IPS-11a (cell line): ENCODE results near the gene ARHGAP30.

Source experiments
- H3K4me3 ChIP-seq: one replicate; pipeline ENCODE4 v1.5.1; 2013; ENCODE audit warnings: low read depth, low read length, control low read depth

Gene ARHGAP30

DNA sequence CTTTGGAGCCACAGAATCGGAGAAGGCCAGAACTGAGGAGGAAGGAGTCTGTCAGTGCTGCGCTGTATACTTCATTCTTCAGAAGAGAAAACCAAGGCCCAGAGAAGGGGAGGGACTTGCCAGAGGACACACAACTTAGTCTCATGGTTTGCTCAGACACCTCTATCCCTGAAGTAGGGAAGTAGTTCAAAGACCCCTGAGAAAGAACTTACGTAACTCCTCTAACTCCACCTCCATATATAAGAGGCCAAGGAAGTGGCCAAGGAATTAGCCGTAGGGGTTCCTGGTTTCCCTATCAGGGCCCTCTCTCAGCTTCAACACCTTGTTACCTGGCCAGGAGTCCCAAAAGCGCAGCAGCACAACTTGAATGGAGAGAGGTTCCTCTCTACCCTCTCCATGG is 20.2 kb upstream of the ARHGAP30 start:
- no peak overlapping the region for H3K4me3 ChIP-seq

DNA sequence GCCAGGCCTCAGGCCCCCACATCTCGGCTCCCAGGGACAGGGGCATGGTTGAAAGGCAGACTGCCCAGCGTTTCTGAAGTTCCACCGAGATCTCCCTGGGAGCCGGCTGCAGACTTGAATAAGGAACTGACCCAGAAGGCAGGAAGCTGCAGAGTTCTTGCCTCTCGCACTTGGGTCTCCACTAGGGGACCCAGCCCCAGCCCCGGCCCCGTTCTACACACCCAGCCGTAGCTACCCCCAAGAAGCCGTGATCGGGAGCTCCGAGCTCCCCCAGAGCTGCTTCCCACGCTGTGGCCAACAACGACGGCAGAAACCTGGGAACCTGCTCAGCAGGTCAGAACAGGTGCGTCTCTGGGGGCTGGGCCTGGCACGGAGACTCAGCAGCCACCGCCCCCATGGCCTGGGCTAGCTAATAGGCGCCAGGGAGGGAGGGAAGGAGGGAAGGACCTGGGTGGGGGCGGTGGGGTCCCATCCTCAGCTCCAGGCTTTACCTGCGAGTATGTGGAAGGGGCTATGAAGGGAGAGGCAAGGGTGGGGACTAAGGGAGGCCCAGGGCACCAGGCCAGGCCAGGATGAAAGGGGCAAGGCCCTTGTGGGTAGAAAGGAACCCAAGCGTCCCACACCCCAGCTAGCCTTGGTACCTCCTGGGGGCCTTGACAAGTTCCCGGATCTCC is 19.7 kb upstream of the ARHGAP30 start, which contains the start of gene NECTIN4:
Gene NECTIN4, minus strand, starts transcription at position 308 of the 674 bp plus-strand sequence. Its CDS starts 262 bp downstream, at position 46.
- no peak within 1 kb of the TSS for H3K4me3 ChIP-seq

DNA sequence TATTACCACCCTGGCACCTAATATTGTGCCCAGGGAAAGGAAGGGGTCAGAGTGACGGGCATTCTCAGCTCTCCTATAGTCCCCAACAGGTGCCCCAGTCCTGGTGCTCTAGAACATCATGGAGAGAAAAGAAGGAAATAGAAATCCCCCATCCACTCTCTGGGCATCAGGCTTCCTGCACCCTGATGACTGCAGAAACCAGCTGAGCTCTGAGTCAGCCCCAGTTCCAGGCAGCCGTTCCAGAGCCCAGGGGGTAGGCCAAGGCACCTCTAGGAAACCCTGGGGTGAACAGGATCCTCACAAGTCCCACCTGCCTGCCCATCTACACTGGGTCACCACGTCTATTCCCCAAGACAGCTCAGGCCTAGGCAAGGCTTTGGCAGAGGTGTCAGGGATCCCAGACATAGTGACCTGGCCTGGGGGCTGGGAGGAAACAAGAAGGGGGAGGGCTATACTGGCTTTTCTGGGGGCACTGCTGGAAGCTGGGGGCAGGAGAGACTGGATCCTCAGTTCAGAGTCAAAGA is 19.0 kb upstream of the ARHGAP30 start:
- H3K4me3 ChIP-seq: no peak overlapping the region

DNA sequence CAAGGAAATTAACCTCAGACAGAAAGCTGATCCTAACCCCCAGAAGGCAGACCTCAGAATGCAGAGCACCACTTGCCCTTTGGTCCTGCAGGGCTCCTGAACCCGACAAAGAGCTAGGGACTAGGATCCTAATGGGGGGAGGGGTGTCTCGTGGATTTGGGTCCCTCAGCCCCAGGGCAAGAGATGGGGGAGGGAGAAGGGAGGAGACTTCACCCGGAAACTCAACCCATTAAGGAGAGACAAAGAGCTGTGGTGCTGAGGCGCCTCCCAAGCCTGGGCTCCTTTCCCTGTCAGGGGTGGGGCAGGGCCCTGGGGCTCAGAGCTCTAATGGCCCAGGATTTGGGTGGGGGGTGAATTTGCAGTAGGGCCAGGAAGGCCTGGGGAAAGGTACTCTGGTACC is 16.8 kb upstream of the ARHGAP30 start:
- H3K4me3 ChIP-seq: no peak overlapping the region

DNA sequence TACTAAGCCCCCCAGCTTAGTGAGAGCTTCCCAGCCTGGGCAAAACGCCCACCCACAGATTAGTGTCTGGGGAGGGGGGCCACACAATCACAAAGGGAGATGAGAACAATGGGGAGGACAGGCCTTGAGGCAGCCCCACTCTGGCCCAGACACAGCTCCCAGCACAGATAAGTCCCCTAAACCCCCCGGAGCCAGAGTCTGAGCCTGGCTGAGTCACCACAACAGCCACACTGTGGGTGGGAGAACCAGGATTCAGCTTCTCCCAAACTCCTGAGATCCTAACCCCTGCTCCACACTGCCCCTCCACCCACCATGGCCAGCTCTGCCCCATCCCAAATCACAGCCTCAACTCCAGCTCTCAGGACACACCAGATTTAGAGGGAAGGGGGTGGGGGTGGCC is 15.5 kb upstream of the ARHGAP30 start:
- H3K4me3 ChIP-seq: no peak overlapping the region

DNA sequence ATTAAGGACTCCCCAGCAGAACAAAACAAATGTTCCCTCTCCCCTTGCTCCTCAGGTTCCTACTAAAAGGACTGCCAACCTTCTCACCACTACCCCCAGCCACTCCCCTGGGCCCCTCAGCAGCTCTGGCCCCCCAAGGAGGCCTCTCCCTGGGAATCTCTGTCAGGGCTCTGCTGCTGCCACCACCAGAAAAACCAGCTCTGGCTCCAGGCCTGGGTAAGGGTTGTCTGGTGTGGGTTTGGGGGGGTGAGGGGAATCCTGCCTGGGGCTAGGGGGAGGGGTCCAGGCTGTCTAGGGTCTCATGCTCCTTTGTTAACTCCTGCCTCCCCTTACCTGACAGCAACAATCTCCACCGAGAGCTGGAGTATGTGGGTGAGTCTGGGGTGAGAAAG is 14.9 kb upstream of the ARHGAP30 start:
- H3K4me3 ChIP-seq: no peak overlapping the region

DNA sequence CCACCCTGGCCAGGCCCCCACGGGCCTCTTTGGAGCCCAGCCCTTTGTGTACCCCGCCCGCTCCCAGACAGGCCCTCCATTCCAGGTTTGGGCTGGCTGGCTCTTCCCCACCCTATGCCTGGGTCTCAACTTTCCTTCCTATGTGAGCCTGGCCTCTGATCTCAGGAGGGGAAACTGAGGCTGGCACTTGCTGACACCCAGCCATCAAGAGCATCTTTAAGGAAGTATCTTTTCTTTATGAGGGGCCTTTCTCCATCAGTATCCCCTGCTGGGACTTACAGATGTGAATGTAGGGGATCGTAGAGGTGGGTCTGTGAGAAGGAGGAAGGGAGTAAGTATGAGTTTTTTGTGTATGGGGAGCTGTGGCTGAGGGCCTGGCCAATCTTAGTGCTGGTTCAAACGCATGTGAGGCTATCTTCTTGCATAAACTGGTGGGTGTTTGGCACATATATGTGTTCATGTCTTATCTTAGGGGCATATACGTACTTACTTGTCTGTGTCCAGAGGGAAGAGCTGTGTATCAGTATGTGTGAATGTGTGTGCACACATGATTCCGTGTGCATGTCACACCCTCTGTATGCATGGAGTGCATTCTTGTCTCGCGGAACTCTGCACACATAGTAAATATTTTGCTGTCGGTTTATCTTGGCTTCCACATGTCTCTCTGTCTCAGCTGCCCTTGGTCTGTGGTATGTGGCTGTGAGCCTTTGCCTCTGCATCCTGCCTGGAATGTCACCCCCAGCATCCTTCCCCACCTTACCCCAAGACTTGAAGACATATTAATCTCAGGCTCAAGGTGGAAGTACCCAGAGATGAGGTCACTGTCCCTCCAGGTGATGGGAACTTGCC is 14.3 kb upstream of the ARHGAP30 start:
- H3K4me3 ChIP-seq: no peak overlapping the region

DNA sequence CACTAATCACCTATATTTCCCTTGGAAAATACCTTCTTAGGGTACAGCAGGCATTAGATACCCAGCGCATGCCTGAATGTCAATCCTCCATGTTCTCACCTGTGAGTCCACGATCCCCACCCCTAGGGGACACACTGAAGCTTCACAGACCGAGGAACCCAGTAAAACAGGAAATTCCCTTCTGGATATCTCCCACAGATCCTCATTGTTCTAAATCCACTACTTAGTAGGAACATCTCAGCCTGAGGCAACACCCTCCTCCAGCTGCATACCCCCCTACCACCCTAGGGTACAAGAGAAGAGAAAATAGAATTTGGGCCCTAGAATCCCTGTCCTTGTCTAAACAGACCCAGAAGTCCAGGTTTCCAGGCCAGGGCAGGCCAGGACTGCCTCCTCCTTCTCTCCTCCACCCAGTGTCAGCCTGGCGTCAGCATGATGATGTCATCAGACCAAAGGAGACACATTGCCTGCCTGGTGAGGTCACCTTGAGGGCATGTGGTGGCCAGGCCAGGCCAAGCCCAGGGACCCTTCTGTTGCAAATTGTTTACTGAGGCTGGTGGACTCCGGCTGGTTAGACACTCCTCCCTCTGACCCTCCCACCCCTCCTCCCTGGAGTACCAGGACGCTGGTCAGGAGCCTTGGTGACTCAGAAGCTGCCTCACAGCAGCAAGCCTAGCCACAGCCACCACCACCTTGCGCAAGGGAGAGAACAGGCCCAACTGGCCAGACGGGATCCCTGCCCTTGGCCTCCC is 13.5 kb upstream of the ARHGAP30 start:
- no peak overlapping the region for H3K4me3 ChIP-seq

DNA sequence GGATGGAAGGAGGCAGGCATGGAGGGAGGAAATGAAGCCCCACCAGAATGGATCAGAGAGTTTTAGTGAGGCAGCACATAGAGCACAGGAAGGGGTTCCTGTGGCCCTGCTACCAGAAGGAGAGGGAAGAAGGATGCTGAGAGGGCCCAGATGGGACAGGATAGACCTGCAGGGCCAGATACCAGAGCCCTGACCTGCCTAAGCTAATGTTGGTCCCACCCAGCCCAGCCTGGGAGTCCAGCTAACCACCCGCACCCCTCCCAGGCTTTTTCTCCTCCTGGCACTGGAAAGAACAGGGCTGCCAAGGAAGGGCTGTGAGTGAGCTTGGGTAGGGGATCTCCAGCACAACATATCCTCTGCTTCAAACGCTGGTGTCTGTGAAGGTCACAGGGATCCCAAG is 12.8 kb upstream of the ARHGAP30 start:
- no peak overlapping the region for H3K4me3 ChIP-seq

DNA sequence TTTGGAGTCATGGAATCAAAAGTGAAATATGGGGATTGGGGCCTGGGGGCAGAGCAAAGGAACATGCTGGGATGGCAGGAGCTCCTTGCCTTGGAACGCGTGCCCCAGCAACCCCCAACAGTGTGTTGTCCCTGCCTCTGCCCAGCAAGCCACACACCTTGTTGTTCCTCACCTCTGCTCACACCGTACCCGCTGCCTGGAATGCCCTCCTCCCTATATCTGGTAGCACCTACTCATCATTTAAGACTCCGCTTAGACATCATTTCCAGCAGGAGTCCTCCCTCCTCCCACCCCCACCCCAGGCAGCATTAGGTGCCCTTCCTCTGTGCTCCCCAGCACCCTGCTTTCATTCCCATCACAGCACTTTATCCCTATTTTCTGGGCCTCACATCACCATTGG is 11.8 kb upstream of the ARHGAP30 start:
- no peak overlapping the region for H3K4me3 ChIP-seq

DNA sequence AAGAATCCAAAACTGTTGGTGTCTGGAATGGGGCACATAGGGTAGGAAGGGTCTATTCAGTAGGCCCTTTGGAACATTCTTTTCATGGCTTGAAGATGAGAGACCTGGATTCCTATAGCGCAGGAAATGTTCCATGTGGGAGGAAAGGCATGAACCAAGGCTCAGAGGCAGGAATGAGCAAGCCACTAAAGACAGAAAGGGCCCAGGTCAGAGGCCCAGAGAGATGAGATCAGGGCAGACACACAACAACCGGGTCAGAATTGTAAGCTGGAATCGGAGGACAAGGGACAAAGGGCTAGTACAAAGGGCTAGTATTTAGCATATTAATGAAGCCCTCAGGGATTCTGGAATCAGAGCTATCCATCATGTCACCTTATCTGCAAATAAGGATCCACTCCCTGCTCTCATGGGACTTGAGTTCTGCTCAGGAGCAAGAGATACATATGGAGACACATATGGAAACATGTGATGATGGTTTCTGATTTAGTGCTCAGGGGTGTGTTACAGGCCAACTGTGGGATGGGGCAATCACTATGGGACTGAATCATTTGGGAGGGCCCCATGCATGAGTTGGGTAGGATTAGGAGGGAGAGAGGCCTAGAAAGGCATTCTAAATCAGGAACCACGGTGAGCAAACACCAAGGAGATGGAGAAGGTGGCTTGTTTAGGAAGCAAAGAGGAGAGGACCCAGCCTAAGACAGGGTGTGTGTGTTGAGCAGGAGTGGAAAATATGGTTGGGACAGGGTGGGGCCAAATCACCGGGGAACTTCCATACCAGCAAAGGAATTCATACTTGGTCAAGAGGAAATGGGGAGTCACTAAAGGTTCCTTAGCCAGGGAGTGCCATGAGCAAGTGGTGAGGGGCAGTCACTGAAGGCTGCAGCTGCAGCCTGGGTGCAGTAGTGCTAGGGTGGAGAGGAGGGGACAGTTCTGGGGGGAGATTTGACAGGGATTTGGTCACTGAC is 11.0 kb upstream of the ARHGAP30 start:
- H3K4me3 ChIP-seq: no peak overlapping the region

DNA sequence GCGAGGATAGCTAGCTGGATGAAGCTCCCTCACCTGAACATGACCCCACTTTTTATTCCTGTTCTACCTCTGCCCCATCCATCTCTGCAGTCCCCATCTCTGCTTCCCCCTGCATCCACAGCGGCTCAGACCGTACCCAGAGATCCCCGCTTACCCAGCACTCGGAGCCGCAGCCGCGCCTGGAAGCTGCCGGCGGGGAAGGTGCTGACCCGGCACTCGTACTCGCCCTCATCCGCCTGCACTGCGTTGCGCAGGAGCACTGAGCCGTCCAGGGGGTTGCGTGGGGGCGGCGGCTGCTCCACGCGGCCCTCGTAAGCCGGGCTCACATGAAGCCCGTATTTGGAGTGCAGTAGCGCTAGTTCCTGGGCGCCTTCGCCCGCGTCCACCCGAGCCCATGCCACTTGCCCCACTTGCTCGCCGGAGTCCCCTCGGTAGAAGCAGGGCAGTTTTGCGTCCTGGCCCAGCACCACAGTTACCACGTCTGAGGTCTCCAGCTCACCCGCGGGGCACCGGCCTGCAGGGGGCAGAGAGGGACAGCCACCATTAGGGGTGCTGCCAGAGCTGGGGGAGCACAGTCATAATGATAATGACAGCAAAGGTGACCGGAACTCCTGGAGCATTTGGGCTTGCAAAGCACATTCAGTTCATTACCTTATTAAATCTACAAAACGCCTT is 9.9 kb upstream of the ARHGAP30 start:
- no peak overlapping the region for H3K4me3 ChIP-seq

DNA sequence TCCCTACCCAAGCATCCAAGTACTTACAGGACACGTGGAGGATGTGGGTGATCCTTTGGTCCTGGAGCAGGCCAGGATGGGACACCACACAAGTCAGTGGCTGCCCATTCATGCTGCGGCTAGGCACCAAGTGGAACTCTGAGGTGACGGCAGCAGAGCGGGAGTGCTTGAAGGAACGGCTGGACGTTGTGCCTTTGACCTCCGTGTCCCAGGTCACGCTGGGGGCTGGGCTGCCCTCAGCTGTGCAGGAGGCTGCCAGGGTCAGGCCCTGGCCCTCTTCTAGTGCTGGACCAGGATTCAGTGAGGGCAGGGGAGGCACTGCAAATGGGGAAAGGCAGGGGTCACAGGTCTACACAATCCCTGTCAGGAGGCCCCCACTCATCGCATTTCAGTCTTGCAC is 7.7 kb upstream of the ARHGAP30 start:
- no peak overlapping the region for H3K4me3 ChIP-seq

DNA sequence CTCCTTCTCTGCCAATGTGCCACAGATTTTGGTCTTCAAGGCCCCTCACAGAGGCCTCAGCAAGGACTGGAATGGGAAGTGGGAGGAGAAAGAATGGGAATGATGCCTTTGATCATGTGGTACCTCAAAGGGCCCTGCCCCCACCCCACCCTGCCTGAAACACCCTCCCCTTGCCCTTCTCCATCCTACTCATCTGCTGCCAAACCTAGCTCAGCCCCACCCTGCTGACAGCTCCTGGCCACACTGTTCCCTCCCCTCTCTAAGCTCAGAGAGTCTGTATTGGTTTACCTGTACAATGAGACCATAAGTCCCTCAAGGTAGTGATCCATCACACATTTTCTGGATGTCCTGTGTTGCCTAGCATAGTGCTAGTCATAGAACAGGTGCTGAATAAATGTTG is 6.7 kb upstream of the ARHGAP30 start:
- no peak overlapping the region for H3K4me3 ChIP-seq

DNA sequence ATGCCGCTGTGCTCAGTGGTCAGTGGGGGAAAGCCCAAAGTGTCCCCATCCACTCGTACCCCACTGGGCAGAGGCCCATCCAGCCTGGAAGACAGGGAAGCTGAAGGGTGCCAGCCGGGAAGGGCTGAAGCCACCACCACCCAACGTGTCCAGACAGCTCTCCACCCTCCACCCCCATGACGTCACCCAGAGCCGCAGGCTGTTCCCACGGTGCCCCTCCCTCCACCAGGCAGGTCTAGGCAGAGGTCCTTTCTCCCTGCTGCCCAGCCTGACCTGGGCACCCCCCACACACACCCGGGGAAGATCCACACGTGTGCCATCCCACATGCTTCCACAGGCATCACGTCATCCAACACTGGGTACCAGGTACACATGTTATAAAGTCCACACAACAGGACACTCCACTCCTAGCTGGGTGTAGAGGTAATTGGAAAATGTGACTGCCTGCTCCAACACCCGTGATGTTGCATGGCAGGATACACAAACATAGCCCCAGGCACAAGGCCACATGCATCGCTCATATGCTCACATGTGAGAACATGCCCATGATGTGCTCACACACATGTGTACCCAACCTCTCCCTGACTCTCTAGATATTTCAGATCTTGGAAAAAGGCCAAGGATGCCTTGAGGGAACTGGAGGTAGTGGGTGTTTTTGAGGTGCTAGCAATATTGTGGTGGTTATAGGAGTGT is 5.1 kb upstream of the ARHGAP30 start:
- H3K4me3 ChIP-seq: no peak overlapping the region

DNA sequence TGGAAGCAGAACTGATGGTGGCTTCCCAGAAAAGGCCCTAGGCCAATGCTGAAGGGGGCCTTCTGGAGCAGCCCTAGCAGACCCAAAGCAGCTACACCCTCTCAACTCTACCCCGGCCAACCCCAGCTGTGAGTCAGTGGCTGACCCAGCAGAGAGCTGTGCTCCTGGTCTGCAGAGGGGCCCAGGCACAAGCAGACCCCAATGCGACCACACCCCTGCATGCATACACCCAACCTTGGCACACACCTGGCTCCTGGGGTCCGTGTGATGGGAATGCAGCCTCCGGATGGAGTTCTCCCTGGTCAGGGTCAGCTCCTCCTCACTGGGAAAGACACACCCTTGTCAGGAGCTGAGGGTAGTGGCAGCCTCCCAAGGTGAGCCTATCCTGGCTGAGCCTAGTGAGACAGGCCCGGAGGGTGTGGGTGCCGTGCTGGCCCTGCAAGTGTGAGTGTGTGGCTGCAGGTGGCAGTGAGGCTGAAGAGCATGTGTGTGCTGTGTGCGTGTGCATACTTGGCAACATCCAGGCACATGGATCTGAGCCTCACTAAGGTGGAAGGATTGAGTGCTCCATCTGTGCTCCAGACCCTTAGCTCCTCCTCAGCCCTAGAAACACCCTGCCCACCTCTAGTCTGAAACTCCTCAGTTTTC is 3.9 kb upstream of the ARHGAP30 start:
- H3K4me3 ChIP-seq: no peak overlapping the region

DNA sequence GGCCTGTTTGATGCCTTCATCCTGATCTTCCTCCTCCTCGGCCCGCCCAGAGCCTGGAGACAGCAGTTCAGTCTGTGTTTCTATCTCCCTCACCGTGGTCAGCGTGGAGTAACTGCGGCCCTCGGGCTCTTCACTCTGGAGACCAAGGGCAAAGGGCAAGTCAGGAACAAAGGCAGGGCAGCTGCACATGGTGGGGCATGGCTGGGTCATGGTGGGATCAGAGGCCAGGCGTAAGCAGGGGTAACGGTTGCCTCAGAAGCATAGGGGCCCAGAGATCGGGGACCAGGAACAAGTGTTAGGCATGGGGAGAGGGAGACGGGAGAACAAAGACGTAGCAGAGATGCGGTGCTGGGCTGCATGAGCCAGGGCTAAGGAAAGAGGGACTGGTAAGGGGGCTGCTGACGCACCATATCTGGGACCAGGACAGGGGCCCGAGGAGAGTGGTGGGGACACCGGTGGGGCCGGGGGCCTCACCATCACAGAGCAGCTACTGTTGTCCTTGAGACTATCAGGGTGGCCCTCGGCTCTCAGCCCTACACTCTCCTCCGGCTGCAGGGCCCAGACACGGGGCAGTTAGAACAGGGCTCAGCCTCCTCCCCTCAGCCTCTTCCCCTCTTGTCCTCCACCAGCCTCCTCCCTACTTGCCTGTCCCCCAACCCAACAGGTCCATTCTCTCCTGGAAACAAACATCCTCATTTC is 3.2 kb upstream of the ARHGAP30 start:
- H3K4me3 ChIP-seq: no peak overlapping the region

DNA sequence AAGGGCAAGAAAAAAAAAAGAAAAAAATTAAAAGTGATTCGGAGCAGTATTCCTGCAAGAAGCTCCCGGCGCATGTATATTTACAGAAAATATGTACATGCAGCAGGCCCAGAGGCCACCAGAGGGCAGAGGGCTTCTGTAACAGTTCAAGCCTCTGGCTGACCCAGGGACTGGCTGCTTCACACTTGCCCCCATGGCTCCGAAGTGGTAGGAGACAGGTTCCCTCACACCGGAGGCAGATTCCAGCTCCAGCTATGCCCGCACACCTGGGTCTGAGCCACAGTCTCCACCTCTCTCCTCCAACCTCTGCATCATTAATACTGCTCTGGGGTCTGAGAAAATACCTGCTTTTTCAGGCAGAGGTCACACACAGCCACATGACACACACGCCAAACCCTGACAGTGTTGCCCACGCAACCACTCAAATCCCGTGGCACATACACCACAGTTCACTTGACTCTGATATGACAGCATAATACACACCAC is 2.2 kb upstream of the ARHGAP30 start:
- no peak overlapping the region for H3K4me3 ChIP-seq
